ENCODE results near the gene TCF7L2. TPM values are rescaled to one million over a fixed set of nuclear protein-coding genes. Genes with fewer than 3 reads are reported as not detected.

TCF7L2 gene
- total RNA-seq, 1 donor: 8.8 TPM

- no peak for DNase-seq (ENCODE audit: low read depth)
- no peak overlapping the region for H3K4me3 ChIP-seq (ENCODE audit: low read depth, low read length)
- no peak for TF ChIP-seq CTCF (IDR thresholded peaks at IDR 0.05; ENCODE audit: insufficient read depth, low read length)
Measured at GRCh38 chr10:113022265-113022664, 72.2 kb downstream of the TCF7L2 start.

- no peak overlapping the region for H3K4me3 ChIP-seq (ENCODE audit: low read depth, low read length)
- DNase-seq (ENCODE audit: low read depth): no peak
- no peak for TF ChIP-seq CTCF (IDR thresholded peaks at IDR 0.05; ENCODE audit: insufficient read depth, low read length)
Measured at GRCh38 chr10:113023017-113023416, 73.0 kb downstream of the TCF7L2 start.

GRCh38 chr10:113024930-113025329 is 74.9 kb downstream of the TCF7L2 start:
- no peak for TF ChIP-seq CTCF (IDR thresholded peaks at IDR 0.05; ENCODE audit: insufficient read depth, low read length)
- no peak overlapping the region for H3K4me3 ChIP-seq (ENCODE audit: low read depth, low read length)

GRCh38 chr10:113025487-113025886 is 75.4 kb downstream of the TCF7L2 start:
- no peak overlapping the region for H3K4me3 ChIP-seq (ENCODE audit: low read depth, low read length)
- DNase-seq (ENCODE audit: low read depth): no peak
- no peak for TF ChIP-seq CTCF (IDR thresholded peaks at IDR 0.05; ENCODE audit: insufficient read depth, low read length)

More at GRCh38 chr10:113024930-113025329, 74.9 kb downstream of the TCF7L2 start:
- no peak for DNase-seq (ENCODE audit: low read depth)

- DNase-seq (ENCODE audit: low read depth): peak; percentile 81
- TF ChIP-seq CTCF (IDR thresholded peaks at IDR 0.05; ENCODE audit: insufficient read depth, low read length): no peak
- no peak overlapping the region for H3K4me3 ChIP-seq (ENCODE audit: low read depth, low read length)
Measured at GRCh38 chr10:113026679-113027078, 76.6 kb downstream of the TCF7L2 start.

GRCh38 chr10:113027230-113027573 is 77.2 kb downstream of the TCF7L2 start:
- peak; percentile 51 for DNase-seq (ENCODE audit: low read depth)
- no peak overlapping the region for H3K4me3 ChIP-seq (ENCODE audit: low read depth, low read length)
- no peak for TF ChIP-seq CTCF (IDR thresholded peaks at IDR 0.05; ENCODE audit: insufficient read depth, low read length)

All from fibroblast of the aortic adventitia (primary cell).